Cardiac muscle cell (in vitro differentiated cells and primary cell): Measurements from ENCODE around the gene PSMD3. TPM values are rescaled to one million over a fixed set of nuclear protein-coding genes. Genes with fewer than 3 reads are reported as not detected.

ENCODE experiments used
- DNase-seq, 2 donors: peaks; one replicate each; pipeline versions ENCODE4 v3.0.0 to v3.0.0-alpha.2; 2010 to 2017; ENCODE audit warnings: low read depth in 1 of 2, low spot score in 1 of 2
- H3K27ac ChIP-seq: fragments of 200-600 bp; sonication (generic); 2 replicates; pipeline ENCODE4 v1.5.1; 2016
- H3K27me3 ChIP-seq: fragments of 200-600 bp; sonication (generic); 2 replicates; pipeline ENCODE4 v1.6.0; 2016; ENCODE audit warnings: control low read depth
- H3K36me3 ChIP-seq: fragments of 200-600 bp; sonication (generic); 2 replicates; pipeline ENCODE4 v1.5.1; 2016; ENCODE audit warnings: control low read depth
- H3K4me1 ChIP-seq: fragments of 200-600 bp; sonication (generic); 2 replicates; pipeline ENCODE4 v1.8.1; 2017; ENCODE audit warnings: low read depth, mild to moderate bottlenecking, mixed run types
- H3K4me3 ChIP-seq: fragments of 200-600 bp; sonication (generic); 2 replicates; pipeline ENCODE4 v1.5.1; 2016; ENCODE audit warnings: mild to moderate bottlenecking
- H3K9me3 ChIP-seq: fragments of 200-600 bp; sonication (generic); 2 replicates; pipeline ENCODE4 v1.5.1; 2017; ENCODE audit warnings: low read depth, mild to moderate bottlenecking, control low read depth
- CTCF ChIP-seq: IDR thresholded peaks from 2 replicates; pipeline ENCODE4 v1.5.1; 2012; ENCODE audit warnings: low read depth, mild to moderate bottlenecking, low read length
- polyA plus RNA-seq: library from polyadenylated mRNA; unstranded; fragments of >200 nt; fragmentation: Nextera tagmentation; extraction: Ambion mirVana; gene quantifications from 2 replicates; pipeline ENCODE4 v1.2.1, GENCODE V29; 2016
- total RNA-seq: library from RNA; depleted of rRNA; stranded (reverse); fragments of >200 nt; gene quantifications from 2 replicates; pipeline ENCODE4 v1.2.3, GENCODE V29; 2016

PSMD3 gene
- total RNA-seq (154 and 161 TPM in 2 replicates), polyA plus RNA-seq (139 and 160 TPM in 2 replicates)

- peak; percentile 81 for TF ChIP-seq CTCF
- Histone ChIP-seq H3K4me1 (peaks cover 8% of the 10 kb centered on the region), H3K27ac (peak within 1 kb of the TSS; percentile 94), H3K27me3 (no peaks in the 10 kb centered on the region), H3K4me3 (peak within 1 kb of the TSS; percentile 79), H3K9me3 (no peaks in the 10 kb centered on the region), H3K36me3 (peaks cover 11% of the 10 kb centered on the region)
- peak; percentile 99 to 100 for DNase-seq
Measured at GRCh38 chr17:39980351-39981206, at the start of gene PSMD3. Gene PSMD3 (plus strand): TSS chr17:39980807. CDS start chr17:39980971, 164 bp downstream.

DNA sequence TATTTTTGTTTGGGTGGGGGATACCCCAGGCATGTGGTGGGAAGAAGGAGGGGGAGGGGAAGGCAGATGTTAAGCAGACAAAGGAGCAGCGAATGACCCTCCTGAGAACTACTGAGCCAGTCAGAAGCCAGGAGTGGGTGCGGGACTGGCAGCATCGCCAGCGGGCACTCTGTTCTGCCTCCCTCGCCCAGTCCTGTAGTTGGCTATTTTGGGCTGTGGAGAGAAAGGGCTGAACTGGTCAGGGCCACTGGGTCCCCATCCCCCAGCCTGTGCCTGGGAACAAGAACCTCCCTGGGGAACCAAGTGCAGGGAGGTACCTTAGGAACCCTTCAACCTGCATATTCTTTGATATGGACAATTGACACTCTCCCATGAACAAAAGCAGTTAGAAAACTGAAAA lies 46.7 kb upstream of the PSMD3 start:
- no peak for TF ChIP-seq CTCF
- DNase-seq: no peak

GRCh38 chr17:39934324-39934723 lies 46.3 kb upstream of the PSMD3 start:
- Histone ChIP-seq H3K27me3 (no peaks in the 10 kb centered on the region), H3K36me3 (no peaks in the 10 kb centered on the region), H3K9me3 (no peaks in the 10 kb centered on the region), H3K4me1 (no peaks in the 10 kb centered on the region), H3K27ac (no peak overlapping the region), H3K4me3 (no peak overlapping the region)
- DNase-seq: no peak
- TF ChIP-seq CTCF: no peak

More for the DNA sequence above, 46.7 kb upstream of the PSMD3 start:
- Histone ChIP-seq H3K27ac (no peak overlapping the region), H3K9me3 (no peaks in the 10 kb centered on the region), H3K27me3 (no peaks in the 10 kb centered on the region), H3K36me3 (no peaks in the 10 kb centered on the region), H3K4me1 (no peaks in the 10 kb centered on the region), H3K4me3 (no peak overlapping the region)

DNA sequence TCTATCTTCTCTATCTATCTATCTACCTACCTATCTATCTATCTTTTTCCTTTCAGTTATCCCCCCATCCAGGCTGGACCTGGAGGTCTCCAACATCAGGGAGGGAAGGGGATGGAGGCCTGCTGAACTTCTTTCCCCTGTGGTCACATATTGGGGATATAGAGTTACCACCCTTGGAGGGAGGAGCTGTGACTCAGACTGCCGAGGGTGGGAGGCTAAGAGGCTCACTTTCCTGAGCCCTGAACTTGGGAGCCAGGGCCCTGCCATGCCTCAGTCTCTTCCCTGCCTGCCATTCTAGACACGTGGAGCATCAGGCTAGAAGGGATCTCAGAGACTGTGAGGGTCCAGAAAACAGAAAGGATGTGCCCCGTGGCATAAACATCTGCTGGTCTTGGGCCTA lies 44.7 kb upstream of the PSMD3 start:
- no peaks in the 10 kb centered on the region for H3K4me1 ChIP-seq
- no peak overlapping the region for H3K27ac ChIP-seq
- H3K4me3 ChIP-seq: no peak overlapping the region
- H3K9me3 ChIP-seq: no peaks in the 10 kb centered on the region
- no peak for TF ChIP-seq CTCF
- no peak for DNase-seq
- H3K27me3 ChIP-seq: no peaks in the 10 kb centered on the region
- H3K36me3 ChIP-seq: no peaks in the 10 kb centered on the region

GRCh38 chr17:39937447-39937846 lies 43.2 kb upstream of the PSMD3 start:
- DNase-seq: no peak
- Histone ChIP-seq H3K27me3 (no peaks in the 10 kb centered on the region), H3K27ac (no peak overlapping the region), H3K4me1 (no peaks in the 10 kb centered on the region), H3K9me3 (no peaks in the 10 kb centered on the region), H3K36me3 (no peaks in the 10 kb centered on the region), H3K4me3 (no peak overlapping the region)
- no peak for TF ChIP-seq CTCF
